Left lobe of liver (tissue), 1 donor: ENCODE results near the gene ARL1. TPM values are rescaled to one million over a fixed set of nuclear protein-coding genes. Genes with fewer than 3 reads are reported as not detected.

Experiments
- total RNA-seq: library from RNA; stranded (reverse); gene quantifications from one replicate; pipeline ENCODE4 v1.2.1, GENCODE V29; 2021
- donor health status: DM: no; HTN: yes; CAD: no.

Gene ARL1
- total RNA-seq, 1 donor from 2014 or later, result 55.0 TPM

Other genes with a start within 250 kb of the ARL1 start
- gene SLC5A8, start 197.5 kb downstream of the ARL1 start, total RNA-seq, result not detected
- 3.8 TPM for gene UTP20, start 127.7 kb downstream of the ARL1 start, total RNA-seq
- gene SPIC, start 67.6 kb upstream of the ARL1 start, total RNA-seq, result 1.4 TPM
- gene MYBPC1, start 187.2 kb upstream of the ARL1 start, total RNA-seq, result not detected